ENCODE results near the gene CEP112.

- TF ChIP-seq EP300 (IDR thresholded peaks at IDR 0.05) (no peak), POLR2AphosphoS5 (IDR thresholded peaks at IDR 0.05) (no peak), POLR2A (IDR thresholded peaks at IDR 0.05) (no peak)
Measured at GRCh38 chr17:65848751-65849150, 343.2 kb downstream of the CEP112 start.
